Measurements from ENCODE around the gene EFHC1.

DNA sequence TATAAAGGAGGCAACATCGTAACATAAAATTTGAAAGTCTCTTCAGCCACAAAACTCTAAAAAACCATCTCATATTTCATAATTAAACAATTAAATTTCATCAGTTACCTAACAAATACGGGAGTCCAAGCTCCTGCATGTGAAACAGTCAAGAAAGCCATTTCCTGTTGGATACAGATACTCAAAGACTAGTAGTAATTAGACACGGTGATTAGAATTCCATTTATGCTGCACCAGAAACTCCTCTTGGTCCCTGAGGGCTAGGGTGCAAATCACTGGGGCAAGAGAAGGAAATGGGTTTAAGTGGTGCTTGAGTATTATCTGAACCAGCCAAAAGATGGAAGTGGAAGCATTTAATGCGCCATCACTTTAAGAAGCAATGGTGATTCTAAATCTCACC lies 129.3 kb downstream of the EFHC1 start:
- TF ChIP-seq, protein P1, sequence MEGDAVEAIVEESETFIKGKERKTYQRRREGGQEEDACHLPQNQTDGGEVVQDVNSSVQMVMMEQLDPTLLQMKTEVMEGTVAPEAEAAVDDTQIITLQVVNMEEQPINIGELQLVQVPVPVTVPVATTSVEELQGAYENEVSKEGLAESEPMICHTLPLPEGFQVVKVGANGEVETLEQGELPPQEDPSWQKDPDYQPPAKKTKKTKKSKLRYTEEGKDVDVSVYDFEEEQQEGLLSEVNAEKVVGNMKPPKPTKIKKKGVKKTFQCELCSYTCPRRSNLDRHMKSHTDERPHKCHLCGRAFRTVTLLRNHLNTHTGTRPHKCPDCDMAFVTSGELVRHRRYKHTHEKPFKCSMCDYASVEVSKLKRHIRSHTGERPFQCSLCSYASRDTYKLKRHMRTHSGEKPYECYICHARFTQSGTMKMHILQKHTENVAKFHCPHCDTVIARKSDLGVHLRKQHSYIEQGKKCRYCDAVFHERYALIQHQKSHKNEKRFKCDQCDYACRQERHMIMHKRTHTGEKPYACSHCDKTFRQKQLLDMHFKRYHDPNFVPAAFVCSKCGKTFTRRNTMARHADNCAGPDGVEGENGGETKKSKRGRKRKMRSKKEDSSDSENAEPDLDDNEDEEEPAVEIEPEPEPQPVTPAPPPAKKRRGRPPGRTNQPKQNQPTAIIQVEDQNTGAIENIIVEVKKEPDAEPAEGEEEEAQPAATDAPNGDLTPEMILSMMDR (IDR thresholded peaks at IDR 0.05): no peak
- TF ChIP-seq POLR2A (IDR thresholded peaks at IDR 0.05) (no peak), POLR2AphosphoS5 (IDR thresholded peaks at IDR 0.05) (no peak)

All from breast epithelium (tissue), 3 donors.